ENCODE data around the gene PRDM15. TPM values are rescaled to one million over a fixed set of nuclear protein-coding genes. Genes with fewer than 3 reads are reported as not detected.

Gene PRDM15
- total RNA-seq, 1 donor from 2014 or later: 20.5 TPM

- Histone ChIP-seq H3K27ac (peak overlapping the region; percentile 56 to 74), H3K9me3 (no peaks in the 10 kb centered on the region), H3K4me1 (peaks cover 5 to 16% of the 10 kb centered on the region in 2 donors), H3K27me3 (no peaks in the 10 kb centered on the region), H3K4me3 (peak overlapping the region; percentile 36 to 59), H3K36me3 (no peaks in the 10 kb centered on the region)
- DNase-seq (ENCODE audit: low spot score in 2 of 2): no peak
- intact Hi-C loops (cut with DNase I): loop anchor here (2.0 to 10.0 kb wide), 2 partner anchors 33 to 1963 kb away; no protein-coding TSS in a partner anchor
- TF ChIP-seq CTCF (IDR thresholded peaks at IDR 0.05): no peak
Observed at GRCh38 chr21:41761934-41762635, 117.1 kb downstream of the PRDM15 start.

DNA sequence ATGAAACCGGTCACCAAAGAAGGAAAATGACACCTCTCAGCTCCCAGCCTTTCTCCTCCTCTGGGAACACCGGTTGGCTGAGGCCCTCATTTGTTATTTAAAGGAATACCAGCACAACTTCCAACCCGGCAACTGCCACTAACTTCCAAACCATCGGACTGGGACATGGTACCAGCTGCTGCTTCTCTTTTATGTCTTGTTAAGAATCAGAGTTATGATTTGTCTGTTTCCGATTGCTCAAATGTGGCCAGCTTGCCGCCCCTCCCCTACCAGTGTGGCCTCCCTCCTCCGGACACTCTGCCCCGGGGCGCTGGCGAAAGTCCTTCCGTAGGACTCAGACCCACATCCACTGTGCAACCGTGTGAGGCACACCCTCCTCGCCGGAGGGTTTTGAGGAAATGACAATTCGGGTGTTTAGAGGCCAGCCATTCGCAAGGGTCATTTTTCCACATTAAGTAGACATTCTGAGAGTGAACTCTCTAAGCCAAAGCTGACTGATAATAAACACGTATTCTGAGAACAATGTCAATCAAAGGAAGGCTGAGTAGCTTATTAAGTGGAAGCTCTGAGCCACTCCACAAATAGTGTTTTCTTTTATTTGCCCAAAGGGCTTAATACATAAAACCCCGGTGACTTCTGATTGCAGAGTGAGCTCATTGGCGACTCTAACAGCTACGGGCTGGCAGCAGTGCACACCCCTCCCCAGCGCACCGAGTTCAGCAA, 117.8 kb downstream of the PRDM15 start:
- peak; percentile 33 to 80 for DNase-seq (ENCODE audit: low spot score in 2 of 2)
- H3K4me3 ChIP-seq: peak overlapping the region; percentile 36 to 59
- no peaks in the 10 kb centered on the region for H3K9me3 ChIP-seq
- no peaks in the 10 kb centered on the region for H3K36me3 ChIP-seq
- H3K4me1 ChIP-seq: peaks cover 5 to 11% of the 10 kb centered on the region in 2 donors
- intact Hi-C loops (cut with DNase I): loop anchor here (2.0 to 10.0 kb wide), 2 partner anchors 33 to 1963 kb away; no protein-coding TSS in a partner anchor
- no peak for TF ChIP-seq CTCF (IDR thresholded peaks at IDR 0.05)
- H3K27me3 ChIP-seq: no peaks in the 10 kb centered on the region
- peak overlapping the region; percentile 56 to 74 for H3K27ac ChIP-seq

DNA sequence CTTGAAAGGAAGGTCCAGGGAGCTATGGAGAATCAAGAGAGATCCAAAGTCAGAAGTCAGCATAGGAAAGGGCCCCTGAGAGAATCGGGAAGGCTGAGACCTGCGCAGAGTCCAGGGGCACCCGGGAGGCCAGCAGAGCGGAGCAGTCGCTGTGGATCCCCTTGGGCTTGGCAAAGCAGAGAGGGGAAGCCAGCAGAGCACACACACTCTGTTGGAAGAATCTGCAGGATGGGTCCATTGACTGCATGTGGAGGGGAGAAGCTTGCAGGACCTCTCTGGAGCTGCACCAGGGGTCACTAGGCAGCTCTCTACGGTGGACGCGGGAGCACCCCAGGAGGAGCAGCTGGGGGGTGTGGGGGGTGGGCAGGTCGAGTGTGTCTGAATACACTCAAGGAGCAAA, 118.7 kb downstream of the PRDM15 start:
- Histone ChIP-seq H3K27ac (peak overlapping the region in 1 of 2 donors; percentile 74), H3K4me1 (peaks cover 5 to 9% of the 10 kb centered on the region in 2 donors), H3K27me3 (no peaks in the 10 kb centered on the region), H3K4me3 (no peak overlapping the region), H3K36me3 (peaks cover 0 to 2% of the 10 kb centered on the region in 2 donors), H3K9me3 (no peaks in the 10 kb centered on the region)
- TF ChIP-seq CTCF (IDR thresholded peaks at IDR 0.05): no peak
- intact Hi-C loops (cut with DNase I): loop anchor here (2.0 to 10.0 kb wide), 2 partner anchors 32 to 1964 kb away; no protein-coding TSS in a partner anchor
- no peak for DNase-seq (ENCODE audit: low spot score in 2 of 2)

GRCh38 chr21:41759926-41760325, 119.2 kb downstream of the PRDM15 start:
- no peak for DNase-seq (ENCODE audit: low spot score in 2 of 2)
- Histone ChIP-seq H3K36me3 (peaks cover 0 to 2% of the 10 kb centered on the region in 2 donors), H3K4me3 (no peak overlapping the region), H3K9me3 (no peaks in the 10 kb centered on the region), H3K4me1 (peaks cover 5 to 9% of the 10 kb centered on the region in 2 donors), H3K27ac (no peak overlapping the region), H3K27me3 (no peaks in the 10 kb centered on the region)
- TF ChIP-seq CTCF (IDR thresholded peaks at IDR 0.05): no peak
- intact Hi-C loops (cut with DNase I): loop anchor here (2.0 to 10.0 kb wide), 2 partner anchors 31 to 1965 kb away; no protein-coding TSS in a partner anchor

DNA sequence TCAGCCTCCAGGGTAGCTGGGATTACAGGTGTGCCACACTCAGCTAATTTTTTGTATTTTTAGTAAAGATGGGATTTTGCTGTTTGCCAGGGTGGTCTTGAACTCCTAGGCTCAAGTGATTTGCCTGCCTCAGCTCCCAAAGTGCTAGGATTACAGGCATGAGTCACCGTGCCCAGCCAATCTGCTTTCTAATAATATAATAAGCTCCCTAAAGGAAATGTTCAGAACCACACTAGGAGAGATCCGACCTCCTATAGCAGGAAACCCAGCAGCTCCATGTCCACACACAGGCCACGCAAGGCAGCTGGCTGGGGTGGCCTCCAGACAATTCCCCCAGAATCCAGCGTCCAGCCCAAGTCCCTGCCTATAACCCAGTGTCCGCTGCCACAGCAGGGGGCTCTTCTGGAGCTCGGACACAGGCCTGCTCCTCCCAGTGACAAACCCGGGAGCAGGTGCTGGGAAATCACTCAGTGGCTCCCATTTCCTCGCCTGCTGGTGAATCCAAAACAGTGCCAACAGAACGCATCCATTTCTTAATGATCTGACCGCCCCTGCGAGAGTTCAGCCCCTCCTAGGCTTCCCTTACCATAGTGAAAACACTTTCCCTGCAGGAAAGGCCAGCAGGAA, 119.8 kb downstream of the PRDM15 start:
- no peaks in the 10 kb centered on the region for H3K27me3 ChIP-seq
- H3K9me3 ChIP-seq: no peaks in the 10 kb centered on the region
- DNase-seq (ENCODE audit: low spot score in 2 of 2): no peak
- no peak for TF ChIP-seq CTCF (IDR thresholded peaks at IDR 0.05)
- no peak overlapping the region for H3K27ac ChIP-seq
- intact Hi-C loops (cut with DNase I): no loop called here
- H3K4me1 ChIP-seq: peaks cover 5 to 9% of the 10 kb centered on the region in 2 donors
- no peak overlapping the region for H3K4me3 ChIP-seq
- peaks cover 0 to 2% of the 10 kb centered on the region in 2 donors for H3K36me3 ChIP-seq

Data from ascending aorta (tissue), 2 donors.